Suppressor macrophage treated with lipopolysaccharide for 4 hours (primary cell): Measurements from ENCODE around the gene STMN1.

ENCODE experiments used
- DNase-seq: peaks from one replicate; pipeline ENCODE4 v3.0.0-alpha.2; 2020

The STMN1 gene

GRCh38 chr1:25918615-25919014, 12.4 kb upstream of the STMN1 start:
- no peak for DNase-seq

- no peak for DNase-seq
Measured at GRCh38 chr1:25917996-25918395, 11.8 kb upstream of the STMN1 start.

- DNase-seq = no peak
Measured at GRCh38 chr1:25916460-25916859, 10.2 kb upstream of the STMN1 start.

- no peak for DNase-seq
Measured at GRCh38 chr1:25914074-25914995, 8.1 kb upstream of the STMN1 start.

GRCh38 chr1:25913206-25913605, 7.0 kb upstream of the STMN1 start:
- DNase-seq = no peak

- no peak for DNase-seq
Measured at GRCh38 chr1:25912076-25912831, 6.0 kb upstream of the STMN1 start.

- no peak for DNase-seq
Measured at GRCh38 chr1:25911162-25911561, 4.9 kb upstream of the STMN1 start.

GRCh38 chr1:25909040-25909439, 2.8 kb upstream of the STMN1 start:
- DNase-seq = no peak

- DNase-seq = no peak
Measured at GRCh38 chr1:25908161-25908560, 1.9 kb upstream of the STMN1 start.

- DNase-seq = no peak
Measured at GRCh38 chr1:25907601-25908000, 1.4 kb upstream of the STMN1 start.

GRCh38 chr1:25906644-25907300, 553 bp upstream of the STMN1 start:
- no peak for DNase-seq

- peak; percentile 93 for DNase-seq
Measured at GRCh38 chr1:25904943-25905679, 1.1 kb downstream of the STMN1 start.

GRCh38 chr1:25903986-25904385, 2.2 kb downstream of the STMN1 start:
- DNase-seq = no peak

GRCh38 chr1:25902462-25902861, 3.8 kb downstream of the STMN1 start:
- no peak for DNase-seq

- DNase-seq = no peak
Measured at GRCh38 chr1:25900219-25900618, 6.0 kb downstream of the STMN1 start.

- DNase-seq = no peak
Measured at GRCh38 chr1:25899792-25900191, 6.4 kb downstream of the STMN1 start.

GRCh38 chr1:25898223-25899015, 7.8 kb downstream of the STMN1 start:
- no peak for DNase-seq

- no peak for DNase-seq
Measured at GRCh38 chr1:25897754-25898153, 8.5 kb downstream of the STMN1 start.

- no peak for DNase-seq
Measured at GRCh38 chr1:25896266-25896665, 10.0 kb downstream of the STMN1 start.

GRCh38 chr1:25895365-25895990, 10.7 kb downstream of the STMN1 start:
- peak; percentile 95 for DNase-seq

GRCh38 chr1:25893116-25893515, 13.1 kb downstream of the STMN1 start:
- DNase-seq = no peak
